ENCODE results near the gene PLAC8L1.

DNA sequence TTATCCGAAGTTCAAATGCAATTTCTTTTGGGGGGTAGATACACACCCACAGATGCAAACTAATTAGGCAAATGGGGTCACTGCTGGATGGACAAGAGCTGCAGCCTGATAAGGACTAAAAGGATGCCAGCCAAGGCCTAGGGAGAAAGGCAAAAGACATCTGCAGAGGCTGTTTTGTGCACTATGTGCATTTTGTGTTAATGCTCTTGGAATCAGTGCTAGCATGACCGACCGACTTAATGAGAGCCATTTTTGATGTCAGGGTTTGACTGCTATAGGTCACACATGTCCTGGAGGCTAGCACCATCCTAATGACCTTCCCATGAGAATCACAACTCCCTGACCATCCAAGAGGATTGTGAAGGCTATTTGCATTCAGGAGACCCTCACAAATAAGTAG, 34.6 kb downstream of the PLAC8L1 start:
- TF ChIP-seq CTCF (IDR thresholded peaks at IDR 0.05) (no peak), POLR2A (IDR thresholded peaks at IDR 0.05) (no peak)
